Smooth muscle cell (in vitro differentiated cells): ENCODE measurements around the gene RDH8. TPM values are rescaled to one million over a fixed set of nuclear protein-coding genes. Genes with fewer than 3 reads are reported as not detected.

Experiments
- DNase-seq: peaks from one replicate; lab custom pipeline; 2025; ENCODE audit not compliant: unreplicated experiment; lab: John Stamatoyannopoulos, UW
- H2AFZ ChIP-seq: fragments of 200-600 bp; sonication (generic); 2 replicates; pipeline ENCODE4 v1.6.0; 2016; ENCODE audit warnings: antibody characterized with exemption, low read depth, mild to moderate bottlenecking
- H3F3A ChIP-seq: fragments of 200-600 bp; sonication (generic); 2 replicates; pipeline ENCODE4 v1.6.0; 2017; ENCODE audit warnings: antibody characterized with exemption, low read depth
- H3K27ac ChIP-seq: fragments of 200-600 bp; sonication (generic); 2 replicates; pipeline ENCODE4 v1.5.1; 2016; ENCODE audit warnings: low read depth, mild to moderate bottlenecking
- H3K27me3 ChIP-seq: fragments of 200-600 bp; sonication (generic); 2 replicates; pipeline ENCODE4 v1.6.1; 2016; ENCODE audit warnings: low read depth, mild to moderate bottlenecking
- H3K36me3 ChIP-seq: fragments of 200-600 bp; sonication (generic); 2 replicates; pipeline ENCODE4 v1.5.1; 2016; ENCODE audit warnings: low read depth
- H3K4me1 ChIP-seq: fragments of 200-600 bp; sonication (generic); 2 replicates; pipeline ENCODE4 v1.5.1; 2016; ENCODE audit warnings: low read depth
- H3K4me2 ChIP-seq: fragments of 200-600 bp; sonication (generic); 2 replicates; pipeline ENCODE4 v1.6.0; 2016; ENCODE audit warnings: mild to moderate bottlenecking
- H3K4me3 ChIP-seq: fragments of 200-600 bp; sonication (generic); 2 replicates; pipeline ENCODE4 v1.5.1; 2016; ENCODE audit warnings: mild to moderate bottlenecking
- H3K79me2 ChIP-seq: fragments of 200-600 bp; sonication (generic); 2 replicates; pipeline ENCODE4 v1.6.0; 2016; ENCODE audit warnings: low read depth, mild to moderate bottlenecking
- H3K9ac ChIP-seq: fragments of 200-600 bp; sonication (generic); 2 replicates; pipeline ENCODE4 v1.6.0; 2016; ENCODE audit warnings: low read depth
- H3K9me3 ChIP-seq: fragments of 200-600 bp; sonication (generic); replicated peaks from 2 replicates; pipeline ENCODE4 v1.5.1; 2016; ENCODE audit warnings: low read depth
- H4K20me1 ChIP-seq: fragments of 200-600 bp; sonication (generic); 2 replicates; pipeline ENCODE4 v1.6.0; 2016; ENCODE audit warnings: low read depth
- WGBS: methylation state at CpG from one replicate; pipeline ENCODE4 v1.1.7; 2016; ENCODE audit warnings: low lambda C conversion rate; 5-methylcytosine and 5-hydroxymethylcytosine counted together
- polyA plus RNA-seq: library from polyadenylated mRNA; unstranded; fragments of >200 nt; fragmentation: Nextera tagmentation; extraction: Ambion mirVana; gene quantifications from 2 replicates; pipeline ENCODE4 v1.2.1, GENCODE V29; 2016
- total RNA-seq: library from RNA; depleted of rRNA; stranded (reverse); fragments of >200 nt; gene quantifications from 2 replicates; pipeline ENCODE4 v1.2.3, GENCODE V29; 2014
- TF ChIP-seq, protein P1 (sequence below): fragments of 200-600 bp; sonication (generic); IDR thresholded peaks from 2 replicates; pipeline ENCODE4 v1.5.1; 2017; ENCODE audit warnings: borderline replicate concordance, mild to moderate bottlenecking, antibody characterized with exemption; ENCODE audit not compliant: insufficient read depth, poor library complexity, severe bottlenecking

Gene RDH8
- total and polyA plus RNA-seq, 2 experiments from 2014 or later = not detected

DNA sequence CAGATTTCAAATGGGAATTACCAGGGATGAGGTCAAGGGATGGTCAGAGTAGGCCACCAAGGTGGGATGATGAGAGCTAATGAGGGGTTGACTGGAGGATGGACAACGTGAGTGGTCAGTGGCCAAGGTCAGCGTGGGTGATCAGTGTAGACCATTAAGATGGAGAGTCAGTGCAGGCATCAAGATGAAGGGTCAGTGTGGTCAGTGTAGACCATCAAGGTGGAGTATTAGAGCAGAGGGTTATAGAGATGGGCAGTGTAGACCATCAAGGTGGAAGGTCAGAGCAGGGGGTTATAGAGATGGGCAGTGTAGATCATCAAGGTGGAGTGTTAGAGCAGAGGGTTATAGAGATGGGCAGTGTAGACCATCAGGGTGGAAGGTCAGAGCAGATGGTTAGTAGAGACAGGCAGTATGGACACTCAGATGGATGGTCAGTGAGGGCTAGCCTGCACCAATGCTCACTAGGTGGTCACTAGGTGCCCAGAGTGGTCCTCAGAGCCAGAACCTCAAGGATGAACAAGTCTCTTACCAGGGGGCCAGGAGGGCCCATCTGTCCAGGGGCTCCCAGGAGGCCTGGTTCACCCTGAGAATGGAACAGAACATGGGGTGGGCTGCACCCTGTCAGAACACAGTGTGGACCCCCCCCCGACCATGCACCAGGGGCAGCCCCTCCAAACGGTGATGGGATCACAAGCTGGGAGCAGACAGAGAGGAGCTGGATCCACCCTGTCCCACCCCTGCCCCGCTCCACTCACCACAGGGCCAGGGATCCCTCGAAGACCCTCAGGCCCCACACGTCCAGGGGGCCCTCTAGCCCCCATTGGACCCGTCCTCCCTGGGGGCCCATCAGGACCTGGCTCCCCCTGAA lies 44.2 kb upstream of the RDH8 start:
- H3K9ac ChIP-seq = no peak overlapping the region
- H3K4me3 ChIP-seq = no peak overlapping the region
- no peaks in the 10 kb centered on the region for H3F3A ChIP-seq
- H2AFZ ChIP-seq = no peak overlapping the region
- no peak overlapping the region for H3K27ac ChIP-seq
- H3K4me1 ChIP-seq = no peaks in the 10 kb centered on the region
- WGBS = 80% methylated on average over 8 of the region's 8 CpGs
- H3K27me3 ChIP-seq = peaks cover 39% of the 10 kb centered on the region
- H3K36me3 ChIP-seq = no peaks in the 10 kb centered on the region
- H4K20me1 ChIP-seq = no peaks in the 10 kb centered on the region
- no peak for DNase-seq
- no peaks in the 10 kb centered on the region for H3K9me3 ChIP-seq
- TF ChIP-seq, protein P1, sequence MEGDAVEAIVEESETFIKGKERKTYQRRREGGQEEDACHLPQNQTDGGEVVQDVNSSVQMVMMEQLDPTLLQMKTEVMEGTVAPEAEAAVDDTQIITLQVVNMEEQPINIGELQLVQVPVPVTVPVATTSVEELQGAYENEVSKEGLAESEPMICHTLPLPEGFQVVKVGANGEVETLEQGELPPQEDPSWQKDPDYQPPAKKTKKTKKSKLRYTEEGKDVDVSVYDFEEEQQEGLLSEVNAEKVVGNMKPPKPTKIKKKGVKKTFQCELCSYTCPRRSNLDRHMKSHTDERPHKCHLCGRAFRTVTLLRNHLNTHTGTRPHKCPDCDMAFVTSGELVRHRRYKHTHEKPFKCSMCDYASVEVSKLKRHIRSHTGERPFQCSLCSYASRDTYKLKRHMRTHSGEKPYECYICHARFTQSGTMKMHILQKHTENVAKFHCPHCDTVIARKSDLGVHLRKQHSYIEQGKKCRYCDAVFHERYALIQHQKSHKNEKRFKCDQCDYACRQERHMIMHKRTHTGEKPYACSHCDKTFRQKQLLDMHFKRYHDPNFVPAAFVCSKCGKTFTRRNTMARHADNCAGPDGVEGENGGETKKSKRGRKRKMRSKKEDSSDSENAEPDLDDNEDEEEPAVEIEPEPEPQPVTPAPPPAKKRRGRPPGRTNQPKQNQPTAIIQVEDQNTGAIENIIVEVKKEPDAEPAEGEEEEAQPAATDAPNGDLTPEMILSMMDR = no peak
- no peak overlapping the region for H3K4me2 ChIP-seq
- H3K79me2 ChIP-seq = no peaks in the 10 kb centered on the region

DNA sequence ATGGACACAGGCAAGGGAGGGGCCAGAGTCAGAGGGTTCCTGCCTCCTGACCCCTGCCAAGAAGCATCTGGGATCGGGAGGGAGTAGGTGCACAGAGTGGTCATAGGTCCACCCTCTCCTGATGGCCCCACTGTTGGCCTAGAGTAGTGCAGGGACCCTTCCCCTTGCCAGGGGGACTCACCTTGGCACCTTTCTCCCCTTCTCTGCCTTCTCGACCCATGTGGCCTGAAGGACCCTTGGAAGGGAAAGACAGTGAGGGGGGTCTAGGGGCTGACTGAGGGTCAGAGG lies 43.7 kb upstream of the RDH8 start:
- no peak for DNase-seq
- 82% methylated on average over 2 of the region's 2 CpGs for WGBS
- H3K9ac ChIP-seq = no peak overlapping the region
- peaks cover 39% of the 10 kb centered on the region for H3K27me3 ChIP-seq
- H3K27ac ChIP-seq = no peak overlapping the region
- H4K20me1 ChIP-seq = no peaks in the 10 kb centered on the region
- TF ChIP-seq, protein P1 = no peak
- H3K9me3 ChIP-seq = no peaks in the 10 kb centered on the region
- no peak overlapping the region for H3K4me2 ChIP-seq
- no peaks in the 10 kb centered on the region for H3K36me3 ChIP-seq
- no peaks in the 10 kb centered on the region for H3K79me2 ChIP-seq
- no peak overlapping the region for H3K4me3 ChIP-seq
- no peaks in the 10 kb centered on the region for H3F3A ChIP-seq
- H2AFZ ChIP-seq = no peak overlapping the region
- H3K4me1 ChIP-seq = no peaks in the 10 kb centered on the region

DNA sequence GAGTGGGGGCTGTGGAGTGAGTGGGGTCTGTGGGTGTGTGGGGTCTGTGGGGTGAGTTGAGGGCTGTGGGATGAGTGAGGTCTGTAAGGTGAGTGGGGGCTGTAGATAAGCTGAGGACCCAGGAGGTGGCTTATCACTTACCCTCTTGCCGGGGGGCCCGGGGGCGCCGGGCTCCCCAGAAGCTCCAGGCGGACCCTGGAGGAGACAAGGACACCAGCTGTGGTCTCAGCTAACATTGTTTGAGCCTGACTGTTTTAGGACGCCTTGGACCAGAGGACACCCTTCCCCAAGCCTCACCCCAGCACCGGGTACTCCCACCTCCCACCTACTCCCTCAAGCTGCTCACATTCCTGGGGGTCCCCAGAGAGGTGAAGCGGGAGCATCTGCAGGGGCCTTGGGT lies 42.8 kb upstream of the RDH8 start:
- Histone ChIP-seq H3K79me2 (no peaks in the 10 kb centered on the region), H3K36me3 (no peaks in the 10 kb centered on the region), H3F3A (no peaks in the 10 kb centered on the region), H3K27me3 (peaks cover 35% of the 10 kb centered on the region), H3K9me3 (no peaks in the 10 kb centered on the region), H2AFZ (no peak overlapping the region), H3K4me2 (no peak overlapping the region), H3K27ac (no peak overlapping the region), H3K4me3 (no peak overlapping the region), H3K9ac (no peak overlapping the region), H3K4me1 (no peaks in the 10 kb centered on the region), H4K20me1 (no peaks in the 10 kb centered on the region)
- TF ChIP-seq, protein P1 = no peak
- no peak for DNase-seq
- WGBS = 89% methylated on average over 2 of the region's 8 CpGs
